ENCODE data around the gene CRIP1. TPM values are rescaled to one million over a fixed set of nuclear protein-coding genes. Genes with fewer than 3 reads are reported as not detected.
A peak's percentile ranks its signal among the peaks of the same experiment; 100 is the strongest.

Gene CRIP1
- total RNA-seq, 1 experiment from 2014 or later = 6.9 TPM

DNA sequence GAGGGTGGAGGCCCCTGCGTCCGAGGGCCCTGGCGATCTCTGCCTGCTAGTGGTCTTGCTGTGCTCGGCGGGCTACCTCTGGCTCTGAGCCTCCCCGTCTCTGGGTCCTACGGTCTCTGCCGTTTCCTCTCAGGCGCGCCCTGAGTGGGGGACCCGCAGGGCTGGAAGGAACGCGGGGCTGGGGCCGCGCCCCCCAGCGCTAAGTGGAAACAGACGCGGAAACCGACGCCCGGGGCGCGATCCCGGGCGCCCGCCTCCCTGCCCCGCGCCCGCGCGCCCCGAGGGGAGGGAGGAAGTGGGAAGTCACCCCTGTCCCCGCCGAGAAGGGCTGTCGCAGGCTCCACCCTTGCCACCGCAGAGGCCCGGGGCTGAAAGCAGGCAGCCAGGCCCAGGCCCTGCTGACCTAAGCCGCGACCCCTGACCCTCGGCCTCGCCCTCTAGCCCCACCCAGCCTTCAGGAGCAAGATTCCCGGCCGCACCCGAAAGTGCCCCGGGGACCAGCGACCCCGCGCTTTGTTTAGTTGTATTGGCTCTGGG lies 831 bp downstream of the CRIP1 start:
- H3K14ac ChIP-seq (ENCODE audit: insufficient read depth, low read length) = peak overlapping the region; percentile 8; the same call in 1 of the 2 replicates
- no peak overlapping the region for H4K5ac ChIP-seq (ENCODE audit: insufficient read length, low read depth, low read length)
- TF ChIP-seq, protein P1, sequence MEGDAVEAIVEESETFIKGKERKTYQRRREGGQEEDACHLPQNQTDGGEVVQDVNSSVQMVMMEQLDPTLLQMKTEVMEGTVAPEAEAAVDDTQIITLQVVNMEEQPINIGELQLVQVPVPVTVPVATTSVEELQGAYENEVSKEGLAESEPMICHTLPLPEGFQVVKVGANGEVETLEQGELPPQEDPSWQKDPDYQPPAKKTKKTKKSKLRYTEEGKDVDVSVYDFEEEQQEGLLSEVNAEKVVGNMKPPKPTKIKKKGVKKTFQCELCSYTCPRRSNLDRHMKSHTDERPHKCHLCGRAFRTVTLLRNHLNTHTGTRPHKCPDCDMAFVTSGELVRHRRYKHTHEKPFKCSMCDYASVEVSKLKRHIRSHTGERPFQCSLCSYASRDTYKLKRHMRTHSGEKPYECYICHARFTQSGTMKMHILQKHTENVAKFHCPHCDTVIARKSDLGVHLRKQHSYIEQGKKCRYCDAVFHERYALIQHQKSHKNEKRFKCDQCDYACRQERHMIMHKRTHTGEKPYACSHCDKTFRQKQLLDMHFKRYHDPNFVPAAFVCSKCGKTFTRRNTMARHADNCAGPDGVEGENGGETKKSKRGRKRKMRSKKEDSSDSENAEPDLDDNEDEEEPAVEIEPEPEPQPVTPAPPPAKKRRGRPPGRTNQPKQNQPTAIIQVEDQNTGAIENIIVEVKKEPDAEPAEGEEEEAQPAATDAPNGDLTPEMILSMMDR (conservative IDR thresholded peaks at IDR 0.05) = no peak
- no peaks in the 10 kb centered on the region for H3K79me1 ChIP-seq (ENCODE audit: insufficient read depth, low read depth, low read length, poor library complexity, severe bottlenecking)
- no peak overlapping the region for H2BK12ac ChIP-seq (ENCODE audit: insufficient read length, low read depth, low read length)
- H2BK5ac ChIP-seq (ENCODE audit: insufficient read length, low read length) = no peak overlapping the region
- H3K27ac ChIP-seq (ENCODE audit: insufficient read length, low read depth, low read length) = no peak overlapping the region
- H3K9me3 ChIP-seq (ENCODE audit: control insufficient read depth, low read depth, low read length) = no peaks in the 10 kb centered on the region
- H2AK5ac ChIP-seq (ENCODE audit: insufficient read length, low read length) = no peak overlapping the region
- H3K23ac ChIP-seq (ENCODE audit: insufficient read length, low read depth, low read length) = no peak overlapping the region
- no peak for DNase-seq
- no peak overlapping the region for H2AFZ ChIP-seq (ENCODE audit: low read length)
- H3K4me1 ChIP-seq (ENCODE audit: insufficient read depth, low read length) = no peaks in the 10 kb centered on the region
- H3K4me3 Mint-ChIP-seq = peak overlapping the region; percentile 12 to 61; a peak in 2 of 5 replicates
- H3K18ac ChIP-seq (ENCODE audit: insufficient read length, low read depth, low read length) = peak overlapping the region; percentile 27
- H4K91ac ChIP-seq (ENCODE audit: insufficient read length, low read depth, low read length) = no peak overlapping the region
- no peak overlapping the region for H3K9ac ChIP-seq (ENCODE audit: extremely low read depth, insufficient read length, low read length)
- H3K27me3 Mint-ChIP-seq (ENCODE audit: low read depth) = peaks cover 63% of the 10 kb centered on the region
- H3K23me2 ChIP-seq (ENCODE audit: insufficient read length, low read depth, low read length, poor library complexity, severe bottlenecking) = peaks cover 6% of the 10 kb centered on the region
- H2BK20ac ChIP-seq (ENCODE audit: low read depth, low read length, poor library complexity, severe bottlenecking) = no peak overlapping the region
- H3K9me3 Mint-ChIP-seq = peaks cover 0 to 4% of the 10 kb centered on the region in 2 experiments; a peak in 1 of 5 replicates
- no peak overlapping the region for H3K27ac Mint-ChIP-seq
- H2BK15ac ChIP-seq (ENCODE audit: low read depth, low read length) = no peak overlapping the region
- peaks cover 4 to 14% of the 10 kb centered on the region in 2 experiments for H3K4me1 Mint-ChIP-seq
- no peak overlapping the region for H3K4ac ChIP-seq (ENCODE audit: low read depth, low read length)
- no peak overlapping the region for H3T11ph ChIP-seq (ENCODE audit: low read length)
- no CpG with 5 or more reads among the region's 48 CpGs for WGBS (ENCODE audit: extremely low coverage, insufficient read length, low lambda C conversion rate)
- H2BK120ac ChIP-seq (ENCODE audit: low read depth, low read length, poor library complexity, severe bottlenecking) = no peak overlapping the region
- no peaks in the 10 kb centered on the region for H4K20me1 ChIP-seq (ENCODE audit: control insufficient read depth, insufficient read depth, insufficient read length)
- no peaks in the 10 kb centered on the region for H3K79me2 ChIP-seq (ENCODE audit: insufficient read depth, low read length)
- H3K27me3 ChIP-seq (ENCODE audit: insufficient read depth, low read length) = peaks cover 26% of the 10 kb centered on the region; the same call in 1 of the 2 replicates
- no peaks in the 10 kb centered on the region; a peak in 1 of 7 replicates for H3K36me3 Mint-ChIP-seq (ENCODE audit: insufficient read depth in 1 of 3, low read depth in 3 of 3)
- peak overlapping the region; percentile 11 for H3K4me2 ChIP-seq (ENCODE audit: insufficient read depth, insufficient read length, low read length)
- H3K56ac ChIP-seq (ENCODE audit: insufficient read length, low read depth, low read length) = no peak overlapping the region
- no peak overlapping the region for H4K8ac ChIP-seq (replicated peaks; ENCODE audit: insufficient read length, low read depth, low read length)
